ENCODE measurements around the gene PLA2G7.

Gene PLA2G7

DNA sequence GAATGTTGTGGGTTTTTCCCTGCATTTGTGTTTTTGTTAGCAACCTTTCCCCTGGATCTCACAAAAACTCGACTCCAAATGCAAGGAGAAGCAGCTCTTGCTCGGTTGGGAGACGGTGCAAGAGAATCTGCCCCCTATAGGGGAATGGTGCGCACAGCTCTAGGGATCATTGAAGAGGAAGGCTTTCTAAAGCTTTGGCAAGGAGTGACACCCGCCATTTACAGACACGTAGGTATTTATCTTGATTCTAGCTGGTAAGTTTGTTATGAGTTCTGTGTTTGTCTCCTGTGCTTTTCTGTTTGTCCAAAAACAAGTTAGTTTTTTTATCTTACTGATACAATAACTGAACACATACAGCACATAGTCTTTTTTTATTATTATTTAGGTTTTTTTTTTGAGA, 79.4 kb downstream of the PLA2G7 start:
- ATAC-seq (ENCODE audit: insufficient read depth, low read depth) = no peak
- Histone ChIP-seq H3K9ac (ENCODE audit: low read depth, low read length) (no peak overlapping the region), H3K4me3 (ENCODE audit: low read depth in 1 of 2, low read length in 2 of 2) (no peak overlapping the region), H4K20me1 (ENCODE audit: insufficient read depth, low read length) (no peaks in the 10 kb centered on the region), H3K36me3 (ENCODE audit: insufficient read depth, low read length) (no peaks in the 10 kb centered on the region), H3K79me2 (ENCODE audit: insufficient read depth, low read length) (no peaks in the 10 kb centered on the region), H3K4me2 (ENCODE audit: insufficient read depth, low read length) (no peak overlapping the region), H3K27ac (ENCODE audit: low read length) (no peak overlapping the region), H3K9me3 (ENCODE audit: insufficient read depth, low read length, severe bottlenecking) (no peaks in the 10 kb centered on the region), H2AFZ (ENCODE audit: low read depth, low read length) (no peak overlapping the region), H3K4me1 (ENCODE audit: insufficient read depth, low read length) (no peaks in the 10 kb centered on the region), H3K27me3 (ENCODE audit: insufficient read depth, low read length, poor library complexity) (no peaks in the 10 kb centered on the region)
- DNase-seq = no peak
- TF ChIP-seq, protein P1, sequence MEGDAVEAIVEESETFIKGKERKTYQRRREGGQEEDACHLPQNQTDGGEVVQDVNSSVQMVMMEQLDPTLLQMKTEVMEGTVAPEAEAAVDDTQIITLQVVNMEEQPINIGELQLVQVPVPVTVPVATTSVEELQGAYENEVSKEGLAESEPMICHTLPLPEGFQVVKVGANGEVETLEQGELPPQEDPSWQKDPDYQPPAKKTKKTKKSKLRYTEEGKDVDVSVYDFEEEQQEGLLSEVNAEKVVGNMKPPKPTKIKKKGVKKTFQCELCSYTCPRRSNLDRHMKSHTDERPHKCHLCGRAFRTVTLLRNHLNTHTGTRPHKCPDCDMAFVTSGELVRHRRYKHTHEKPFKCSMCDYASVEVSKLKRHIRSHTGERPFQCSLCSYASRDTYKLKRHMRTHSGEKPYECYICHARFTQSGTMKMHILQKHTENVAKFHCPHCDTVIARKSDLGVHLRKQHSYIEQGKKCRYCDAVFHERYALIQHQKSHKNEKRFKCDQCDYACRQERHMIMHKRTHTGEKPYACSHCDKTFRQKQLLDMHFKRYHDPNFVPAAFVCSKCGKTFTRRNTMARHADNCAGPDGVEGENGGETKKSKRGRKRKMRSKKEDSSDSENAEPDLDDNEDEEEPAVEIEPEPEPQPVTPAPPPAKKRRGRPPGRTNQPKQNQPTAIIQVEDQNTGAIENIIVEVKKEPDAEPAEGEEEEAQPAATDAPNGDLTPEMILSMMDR (IDR thresholded peaks at IDR 0.05; ENCODE audit: borderline replicate concordance, extremely low read depth, low read length, poor library complexity, severe bottlenecking) = no peak
- no peak for TF ChIP-seq EZH2 (IDR thresholded peaks at IDR 0.05; ENCODE audit: borderline replicate concordance, low read depth, low read length, severe bottlenecking)
